Measurements from ENCODE around the gene FGF6.

FGF6 gene

GRCh38 chr12:4432878-4433744 lies 12.5 kb downstream of the FGF6 start:
- TF ChIP-seq, protein P1, sequence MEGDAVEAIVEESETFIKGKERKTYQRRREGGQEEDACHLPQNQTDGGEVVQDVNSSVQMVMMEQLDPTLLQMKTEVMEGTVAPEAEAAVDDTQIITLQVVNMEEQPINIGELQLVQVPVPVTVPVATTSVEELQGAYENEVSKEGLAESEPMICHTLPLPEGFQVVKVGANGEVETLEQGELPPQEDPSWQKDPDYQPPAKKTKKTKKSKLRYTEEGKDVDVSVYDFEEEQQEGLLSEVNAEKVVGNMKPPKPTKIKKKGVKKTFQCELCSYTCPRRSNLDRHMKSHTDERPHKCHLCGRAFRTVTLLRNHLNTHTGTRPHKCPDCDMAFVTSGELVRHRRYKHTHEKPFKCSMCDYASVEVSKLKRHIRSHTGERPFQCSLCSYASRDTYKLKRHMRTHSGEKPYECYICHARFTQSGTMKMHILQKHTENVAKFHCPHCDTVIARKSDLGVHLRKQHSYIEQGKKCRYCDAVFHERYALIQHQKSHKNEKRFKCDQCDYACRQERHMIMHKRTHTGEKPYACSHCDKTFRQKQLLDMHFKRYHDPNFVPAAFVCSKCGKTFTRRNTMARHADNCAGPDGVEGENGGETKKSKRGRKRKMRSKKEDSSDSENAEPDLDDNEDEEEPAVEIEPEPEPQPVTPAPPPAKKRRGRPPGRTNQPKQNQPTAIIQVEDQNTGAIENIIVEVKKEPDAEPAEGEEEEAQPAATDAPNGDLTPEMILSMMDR (IDR thresholded peaks at IDR 0.05; ENCODE audit: low read depth, low read length, missing control alignments) = no peak

DNA sequence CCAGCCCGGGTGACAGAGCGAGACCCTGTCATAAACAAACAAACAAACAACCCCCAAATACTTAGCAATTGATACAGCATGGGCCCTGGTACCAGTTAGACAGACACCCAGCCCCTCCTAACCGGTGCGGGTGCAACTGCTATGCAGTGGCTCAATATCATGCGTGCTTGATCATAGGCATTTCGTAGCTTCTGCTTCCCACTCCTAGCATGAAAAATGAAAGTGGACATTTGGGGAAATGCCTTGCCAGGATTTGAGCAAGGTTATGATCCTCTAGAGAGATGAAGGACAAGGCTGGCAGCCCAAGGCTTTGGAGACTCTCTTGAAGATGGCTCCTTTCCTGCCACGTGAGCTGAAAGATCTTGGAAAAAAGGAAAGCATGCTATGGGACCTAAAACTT lies 13.7 kb downstream of the FGF6 start:
- TF ChIP-seq, protein P1 (IDR thresholded peaks at IDR 0.05; ENCODE audit: low read depth, low read length, missing control alignments) = no peak
- DNase-seq (ENCODE audit: extremely low read depth, low read depth) = no peak

More at GRCh38 chr12:4432878-4433744, 12.5 kb downstream of the FGF6 start:
- H3K4me3 ChIP-seq (replicated peaks; ENCODE audit: low read depth, low read length) = no peak overlapping the region
- no peak for DNase-seq (ENCODE audit: extremely low read depth, low read depth)

DNA sequence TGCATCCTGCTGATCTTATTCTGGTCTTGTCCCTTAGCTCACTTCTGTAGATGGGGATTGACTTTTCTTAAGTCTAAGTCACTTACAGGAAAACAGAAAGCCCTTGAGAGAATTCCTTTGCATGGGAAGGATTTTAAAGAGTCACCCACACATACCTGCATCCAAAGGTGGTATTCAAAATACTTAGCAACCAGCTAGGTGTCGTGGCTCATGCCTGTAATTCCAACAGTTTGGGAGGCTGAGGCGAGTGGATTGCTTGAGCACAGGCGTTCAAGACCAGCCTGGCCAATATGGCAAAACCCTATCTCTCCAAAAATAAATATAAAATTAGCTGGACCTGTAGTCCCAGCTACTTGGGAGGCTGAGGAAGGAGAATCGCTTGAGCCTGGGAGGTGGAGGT lies 14.2 kb downstream of the FGF6 start:
- no peak overlapping the region for H3K4me3 ChIP-seq (replicated peaks; ENCODE audit: low read depth, low read length)
- TF ChIP-seq, protein P1 (IDR thresholded peaks at IDR 0.05; ENCODE audit: low read depth, low read length, missing control alignments) = no peak
- DNase-seq (ENCODE audit: extremely low read depth, low read depth) = no peak

More for the DNA sequence above, 13.7 kb downstream of the FGF6 start:
- no peak overlapping the region for H3K4me3 ChIP-seq (replicated peaks; ENCODE audit: low read depth, low read length)

GRCh38 chr12:4424422-4424821 lies 21.2 kb downstream of the FGF6 start:
- no peak for DNase-seq (ENCODE audit: extremely low read depth, low read depth)
- TF ChIP-seq, protein P1 (IDR thresholded peaks at IDR 0.05; ENCODE audit: low read depth, low read length, missing control alignments) = no peak

DNA sequence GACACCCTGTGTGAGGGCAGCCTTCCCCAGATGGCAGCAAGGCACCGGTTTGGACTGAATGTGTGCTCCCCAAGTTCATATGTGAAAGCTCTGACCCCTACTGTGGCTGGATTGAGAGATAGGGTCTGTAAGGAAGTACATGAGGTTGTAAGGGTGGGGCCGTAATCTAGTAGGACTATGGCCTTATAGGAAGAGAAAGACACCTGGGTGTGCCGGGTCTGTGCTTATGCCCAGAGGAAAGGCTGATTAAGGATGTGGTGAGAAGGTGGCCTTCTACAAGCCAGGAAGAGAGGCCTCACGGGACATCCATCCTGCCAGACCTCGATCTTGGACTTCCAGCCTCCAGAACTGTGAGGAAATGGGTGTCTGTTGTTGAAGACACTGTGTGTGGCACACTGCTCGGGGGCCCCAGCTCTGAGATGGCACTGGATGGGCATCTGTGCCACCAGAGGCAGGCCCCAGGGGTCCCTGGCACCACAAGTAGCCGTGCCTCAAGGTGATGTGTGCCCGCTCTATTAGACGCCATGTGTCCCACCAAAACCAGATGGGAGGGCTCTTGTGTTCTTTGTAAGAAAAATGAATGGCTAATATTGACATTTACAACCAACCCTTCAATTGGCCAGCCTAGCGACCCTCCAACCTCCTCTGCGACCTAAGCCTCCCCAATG lies 22.0 kb downstream of the FGF6 start:
- no peak for DNase-seq (ENCODE audit: extremely low read depth, low read depth)
- no peak overlapping the region for H3K4me3 ChIP-seq (replicated peaks; ENCODE audit: low read depth, low read length)
- TF ChIP-seq, protein P1 (IDR thresholded peaks at IDR 0.05; ENCODE audit: low read depth, low read length, missing control alignments) = no peak

More at GRCh38 chr12:4424422-4424821, 21.2 kb downstream of the FGF6 start:
- H3K4me3 ChIP-seq (replicated peaks; ENCODE audit: low read depth, low read length) = no peak overlapping the region

- no peak overlapping the region for H3K4me3 ChIP-seq (replicated peaks; ENCODE audit: low read depth, low read length)
- TF ChIP-seq, protein P1 (IDR thresholded peaks at IDR 0.05; ENCODE audit: low read depth, low read length, missing control alignments) = no peak
- DNase-seq (ENCODE audit: extremely low read depth, low read depth) = no peak
Observed at GRCh38 chr12:4422985-4423384, 22.6 kb downstream of the FGF6 start.

Measured in HFF-Myc (cell line).